OCI-LY1 (cell line): ENCODE data around the gene TMEM164.

Source experiments
- H2AFZ ChIP-seq: fragments of 200-600 bp; sonication (generic), shearing (Covaris generic); 2 replicates; pipeline ENCODE4 v1.6.0; 2014; ENCODE audit warnings: antibody characterized with exemption, mild to moderate bottlenecking, low read length
- H3F3A ChIP-seq: fragments of 200-600 bp; sonication (generic), shearing (Covaris generic); 2 replicates; pipeline ENCODE4 v1.6.0; 2014; ENCODE audit warnings: mild to moderate bottlenecking, antibody characterized with exemption, low read length, moderate library complexity; ENCODE audit not compliant: insufficient read depth
- H3K27ac ChIP-seq: fragments of 200-600 bp; sonication (generic); 2 replicates; pipeline ENCODE4 v1.5.1; 2014; ENCODE audit warnings: low read length, mixed run types, mild to moderate bottlenecking, low read depth; ENCODE audit not compliant: poor library complexity, severe bottlenecking
- H3K27me3 ChIP-seq: fragments of 200-600 bp; sonication (generic); 2 replicates; pipeline ENCODE4 v1.6.0; 2014; ENCODE audit warnings: antibody characterized with exemption, mild to moderate bottlenecking, low read length, moderate library complexity; ENCODE audit not compliant: insufficient read depth
- H3K36me3 ChIP-seq: fragments of 200-600 bp; sonication (generic); 2 replicates; pipeline ENCODE4 v1.6.1; 2014; ENCODE audit warnings: mild to moderate bottlenecking, antibody characterized with exemption, low read length, moderate library complexity, mixed read lengths; ENCODE audit not compliant: insufficient read depth
- H3K4me1 ChIP-seq: fragments of 200-600 bp; sonication (generic); 2 replicates; pipeline ENCODE4 v1.5.1; 2014; ENCODE audit warnings: mild to moderate bottlenecking, low read length, moderate library complexity; ENCODE audit not compliant: insufficient read depth, severe bottlenecking
- H3K4me2 ChIP-seq: fragments of 200-600 bp; sonication (generic), shearing (Covaris generic); 2 replicates; pipeline ENCODE4 v1.6.1; 2014; ENCODE audit warnings: low read length
- H3K4me3 ChIP-seq: fragments of 200-600 bp; sonication (generic); 2 replicates; pipeline ENCODE4 v1.5.1; 2014; ENCODE audit warnings: low read length, low read depth, mild to moderate bottlenecking, mixed read lengths; ENCODE audit not compliant: poor library complexity, severe bottlenecking
- H3K79me2 ChIP-seq: fragments of 200-600 bp; shearing (Covaris generic); 2 replicates; pipeline ENCODE4 v1.6.1; 2016; ENCODE audit warnings: mixed run types, low read length, mixed read lengths; ENCODE audit not compliant: insufficient read depth
- H3K9ac ChIP-seq: fragments of 200-600 bp; sonication (generic), shearing (Covaris generic); 2 replicates; pipeline ENCODE4 v1.6.1; 2014; ENCODE audit warnings: mild to moderate bottlenecking, low read length, mixed read lengths
- H3K9me2 ChIP-seq: fragments of 200-600 bp; sonication (generic), shearing (Covaris generic); 2 replicates; pipeline ENCODE4 v1.6.1; 2014; ENCODE audit warnings: low read depth, mild to moderate bottlenecking, low read length, mixed read lengths
- H3K9me3 ChIP-seq: fragments of 200-600 bp; shearing (Covaris generic); 2 replicates; pipeline ENCODE4 v1.6.1; 2014; ENCODE audit warnings: low read length, mixed read lengths
- H4K20me1 ChIP-seq: fragments of 200-600 bp; sonication (generic), shearing (Covaris generic); 2 replicates; pipeline ENCODE4 v1.6.0; 2016; ENCODE audit warnings: mild to moderate bottlenecking, low read length; ENCODE audit not compliant: insufficient read depth
- EZH2 ChIP-seq: fragments of 200-600 bp; sonication (generic), shearing (Covaris generic); IDR thresholded peaks from 2 replicates; pipeline ENCODE4 v1.8.0; 2017; ENCODE audit warnings: borderline replicate concordance, mixed run types, mild to moderate bottlenecking, antibody characterized with exemption, low read length, moderate library complexity, mixed read lengths
- TF ChIP-seq, protein P1 (sequence below): fragments of 200-600 bp; sonication (generic), shearing (Covaris generic); IDR thresholded peaks from 2 replicates; pipeline ENCODE4 v1.5.1; 2017; ENCODE audit warnings: mild to moderate bottlenecking, antibody characterized with exemption, low read length, moderate library complexity, mixed read lengths

The TMEM164 gene

DNA sequence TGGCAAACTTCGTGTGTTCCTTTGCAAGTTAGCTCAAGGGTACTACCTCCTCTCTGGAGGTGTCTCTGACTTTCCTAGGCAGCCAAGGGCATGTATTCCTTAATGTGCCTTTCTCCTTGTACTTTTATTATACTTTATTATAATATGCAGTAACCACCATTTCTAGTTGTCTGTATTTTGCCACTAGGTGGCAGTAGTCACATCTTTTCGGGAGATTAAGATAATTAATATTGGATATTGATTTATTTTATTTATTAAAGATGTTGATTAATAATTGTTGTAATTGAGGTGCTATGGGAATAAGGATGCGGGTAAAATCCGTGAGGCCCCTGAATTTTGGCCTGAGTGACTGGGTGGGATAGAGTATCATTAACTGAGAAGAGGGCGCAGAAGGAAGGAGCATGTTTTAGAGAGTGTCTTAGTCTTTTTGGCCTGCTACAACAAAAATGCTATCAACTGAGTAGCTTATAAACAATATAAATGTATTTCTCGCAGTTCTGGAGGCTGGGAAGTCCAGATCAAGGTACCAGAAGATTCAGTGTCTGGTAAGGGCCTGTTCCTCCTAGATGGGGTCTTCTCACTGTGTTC is 153.3 kb downstream of the TMEM164 start:
- H4K20me1 ChIP-seq: no peaks in the 10 kb centered on the region
- no peak overlapping the region for H3K4me2 ChIP-seq
- H3K9me3 ChIP-seq: no peaks in the 10 kb centered on the region
- no peaks in the 10 kb centered on the region for H3F3A ChIP-seq
- no peak overlapping the region for H3K4me3 ChIP-seq
- no peaks in the 10 kb centered on the region for H3K9me2 ChIP-seq
- H3K79me2 ChIP-seq: no peaks in the 10 kb centered on the region
- no peak overlapping the region for H3K9ac ChIP-seq
- no peaks in the 10 kb centered on the region for H3K36me3 ChIP-seq
- no peak overlapping the region for H3K27ac ChIP-seq
- no peaks in the 10 kb centered on the region for H3K4me1 ChIP-seq
- no peaks in the 10 kb centered on the region for H3K27me3 ChIP-seq
- H2AFZ ChIP-seq: no peak overlapping the region
- TF ChIP-seq EZH2: no peak
- TF ChIP-seq, protein P1, sequence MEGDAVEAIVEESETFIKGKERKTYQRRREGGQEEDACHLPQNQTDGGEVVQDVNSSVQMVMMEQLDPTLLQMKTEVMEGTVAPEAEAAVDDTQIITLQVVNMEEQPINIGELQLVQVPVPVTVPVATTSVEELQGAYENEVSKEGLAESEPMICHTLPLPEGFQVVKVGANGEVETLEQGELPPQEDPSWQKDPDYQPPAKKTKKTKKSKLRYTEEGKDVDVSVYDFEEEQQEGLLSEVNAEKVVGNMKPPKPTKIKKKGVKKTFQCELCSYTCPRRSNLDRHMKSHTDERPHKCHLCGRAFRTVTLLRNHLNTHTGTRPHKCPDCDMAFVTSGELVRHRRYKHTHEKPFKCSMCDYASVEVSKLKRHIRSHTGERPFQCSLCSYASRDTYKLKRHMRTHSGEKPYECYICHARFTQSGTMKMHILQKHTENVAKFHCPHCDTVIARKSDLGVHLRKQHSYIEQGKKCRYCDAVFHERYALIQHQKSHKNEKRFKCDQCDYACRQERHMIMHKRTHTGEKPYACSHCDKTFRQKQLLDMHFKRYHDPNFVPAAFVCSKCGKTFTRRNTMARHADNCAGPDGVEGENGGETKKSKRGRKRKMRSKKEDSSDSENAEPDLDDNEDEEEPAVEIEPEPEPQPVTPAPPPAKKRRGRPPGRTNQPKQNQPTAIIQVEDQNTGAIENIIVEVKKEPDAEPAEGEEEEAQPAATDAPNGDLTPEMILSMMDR: peak; percentile 14; the same call in 1 of the 2 replicates

DNA sequence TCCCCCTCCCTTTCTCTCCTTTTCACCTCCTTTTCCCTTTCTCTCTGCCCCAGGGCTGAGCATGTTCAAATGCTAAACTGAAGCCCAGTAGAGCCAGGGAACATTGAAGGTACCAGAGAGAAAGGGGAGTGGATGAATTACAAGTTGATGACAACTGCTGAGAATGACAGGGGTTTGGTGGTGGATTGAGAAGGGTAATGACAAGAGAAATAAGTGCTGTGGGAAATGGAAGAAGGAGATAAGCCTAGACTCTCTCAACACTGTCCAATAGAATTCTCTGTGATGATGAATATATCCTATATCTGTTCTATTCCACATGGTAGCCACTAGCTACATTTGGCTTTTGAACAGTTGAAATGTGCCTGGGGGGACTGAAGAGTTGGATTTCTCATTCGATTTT is 154.5 kb downstream of the TMEM164 start:
- Histone ChIP-seq H4K20me1 (no peaks in the 10 kb centered on the region), H3K79me2 (no peaks in the 10 kb centered on the region), H3K9me3 (no peaks in the 10 kb centered on the region), H3K36me3 (no peaks in the 10 kb centered on the region), H3K9me2 (no peaks in the 10 kb centered on the region), H3F3A (no peaks in the 10 kb centered on the region), H3K27ac (no peak overlapping the region), H3K4me2 (no peak overlapping the region), H3K27me3 (no peaks in the 10 kb centered on the region), H3K4me1 (no peaks in the 10 kb centered on the region), H3K4me3 (no peak overlapping the region), H3K9ac (no peak overlapping the region), H2AFZ (no peak overlapping the region)
- no peak for TF ChIP-seq EZH2

DNA sequence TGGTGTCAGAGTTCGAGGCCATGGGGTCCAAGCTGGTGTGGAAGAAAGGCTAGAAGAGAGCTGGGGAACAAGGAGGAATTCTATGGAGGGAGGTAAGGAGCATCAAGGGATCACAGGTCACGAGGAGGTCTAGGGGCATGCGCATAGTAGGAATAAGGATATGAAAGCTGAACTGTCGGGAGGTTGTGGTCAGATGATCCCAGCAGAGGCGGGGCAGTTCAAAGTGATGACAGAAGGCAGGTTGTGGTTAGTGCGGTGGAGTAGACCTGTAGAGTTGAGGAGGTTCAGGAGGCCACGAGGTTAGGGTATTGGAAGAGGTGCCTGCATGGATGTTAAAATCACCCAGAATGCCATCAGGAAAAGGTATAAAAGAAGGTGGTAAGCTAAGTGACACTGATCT is 156.3 kb downstream of the TMEM164 start:
- H4K20me1 ChIP-seq: no peaks in the 10 kb centered on the region
- no peaks in the 10 kb centered on the region for H3K79me2 ChIP-seq
- H3K9ac ChIP-seq: no peak overlapping the region
- H3K9me3 ChIP-seq: no peaks in the 10 kb centered on the region
- no peak overlapping the region for H3K4me2 ChIP-seq
- no peaks in the 10 kb centered on the region for H3F3A ChIP-seq
- no peaks in the 10 kb centered on the region for H3K9me2 ChIP-seq
- no peaks in the 10 kb centered on the region for H3K4me1 ChIP-seq
- TF ChIP-seq, protein P1: no peak
- no peak for TF ChIP-seq EZH2
- no peak overlapping the region for H3K4me3 ChIP-seq
- H3K36me3 ChIP-seq: no peaks in the 10 kb centered on the region
- H3K27me3 ChIP-seq: no peaks in the 10 kb centered on the region
- no peak overlapping the region for H2AFZ ChIP-seq
- no peak overlapping the region for H3K27ac ChIP-seq

DNA sequence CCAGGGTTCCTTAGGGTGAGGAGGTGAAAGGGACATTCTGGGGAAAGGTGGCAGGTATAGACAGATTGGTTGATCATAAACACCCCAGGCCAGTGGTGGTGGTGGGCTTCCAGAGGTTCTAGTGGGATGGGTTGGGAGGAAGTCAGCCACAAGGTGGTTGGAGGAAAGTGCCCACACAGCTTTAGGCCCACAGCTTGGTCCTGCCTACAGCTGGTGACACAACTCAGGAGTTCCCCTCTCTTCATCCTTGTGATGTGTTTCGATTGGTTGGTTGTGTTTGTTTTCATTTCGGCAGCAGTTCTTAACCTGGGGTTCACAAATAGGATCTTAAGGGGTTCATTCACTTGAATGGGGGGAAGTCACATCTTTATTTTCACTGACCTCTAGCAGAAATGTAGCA is 157.0 kb downstream of the TMEM164 start:
- no peaks in the 10 kb centered on the region for H3K9me3 ChIP-seq
- TF ChIP-seq, protein P1: no peak
- no peaks in the 10 kb centered on the region for H3K27me3 ChIP-seq
- no peaks in the 10 kb centered on the region for H3K79me2 ChIP-seq
- no peak overlapping the region for H3K4me3 ChIP-seq
- no peaks in the 10 kb centered on the region for H3K4me1 ChIP-seq
- no peak overlapping the region for H2AFZ ChIP-seq
- no peaks in the 10 kb centered on the region for H3K36me3 ChIP-seq
- H3K9ac ChIP-seq: no peak overlapping the region
- H3K27ac ChIP-seq: no peak overlapping the region
- no peak overlapping the region for H3K4me2 ChIP-seq
- H4K20me1 ChIP-seq: no peaks in the 10 kb centered on the region
- H3F3A ChIP-seq: no peaks in the 10 kb centered on the region
- H3K9me2 ChIP-seq: no peaks in the 10 kb centered on the region
